ENCODE data around the gene CARM1.
A peak's percentile ranks its signal among the peaks of the same experiment; 100 is the strongest.

The CARM1 gene

DNA sequence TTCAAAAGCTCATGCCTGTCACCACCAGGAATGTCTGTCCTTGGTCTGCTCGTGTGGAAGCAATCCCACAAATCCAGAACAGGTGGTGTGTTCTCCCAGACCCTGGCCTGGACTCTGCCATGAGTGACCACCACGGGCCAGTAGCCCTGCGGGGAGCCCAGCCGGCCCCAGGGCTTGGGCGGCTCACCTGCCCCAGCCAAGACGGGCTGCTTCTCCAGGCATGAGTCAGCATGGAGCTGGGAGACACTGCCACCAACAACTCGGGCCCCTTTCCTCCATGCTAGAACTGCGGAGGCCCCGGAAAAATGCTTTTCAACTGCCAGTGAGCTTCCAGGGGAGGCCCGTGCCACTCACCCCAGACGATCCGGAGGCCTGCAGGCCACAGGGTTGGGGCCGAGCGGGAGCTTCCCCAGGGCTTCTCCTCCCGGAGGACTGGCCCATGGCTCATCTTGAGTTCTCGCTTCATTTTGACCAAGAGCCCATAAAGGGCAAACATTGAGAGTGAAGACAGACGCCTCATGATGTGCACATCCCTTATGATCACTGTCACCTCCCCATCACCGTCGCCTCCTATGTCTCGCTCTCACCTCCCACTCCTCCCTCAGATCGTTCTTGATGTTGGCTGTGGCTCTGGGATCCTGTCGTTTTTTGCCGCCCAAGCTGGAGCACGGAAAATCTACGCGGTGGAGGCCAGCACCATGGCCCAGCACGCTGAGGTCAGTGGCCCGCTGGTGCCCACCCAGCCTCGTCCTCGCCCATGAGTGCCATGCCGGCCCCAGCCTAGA, 40.4 kb downstream of the CARM1 start:
- no peak for DNase-seq

DNA sequence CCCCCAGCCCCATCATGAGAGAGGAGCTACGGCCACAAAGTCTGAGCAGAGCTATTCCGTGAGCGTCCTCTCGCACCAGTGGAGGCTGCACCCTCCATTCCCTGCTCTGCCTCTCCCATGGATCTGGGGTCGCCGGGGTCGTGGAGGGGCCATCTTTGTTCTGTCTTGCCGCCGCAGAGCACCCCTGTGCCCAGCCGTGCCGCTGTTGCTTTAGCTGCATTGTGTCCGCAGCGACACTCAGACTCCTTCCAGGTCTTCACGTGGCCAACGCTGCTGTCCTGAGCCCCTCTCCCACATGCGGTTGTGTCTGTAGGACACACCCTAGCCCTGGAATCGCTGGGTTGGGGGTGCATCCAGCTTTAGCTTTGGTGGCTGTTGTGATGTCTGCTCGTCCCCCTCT, 41.3 kb downstream of the CARM1 start:
- DNase-seq = no peak

DNA sequence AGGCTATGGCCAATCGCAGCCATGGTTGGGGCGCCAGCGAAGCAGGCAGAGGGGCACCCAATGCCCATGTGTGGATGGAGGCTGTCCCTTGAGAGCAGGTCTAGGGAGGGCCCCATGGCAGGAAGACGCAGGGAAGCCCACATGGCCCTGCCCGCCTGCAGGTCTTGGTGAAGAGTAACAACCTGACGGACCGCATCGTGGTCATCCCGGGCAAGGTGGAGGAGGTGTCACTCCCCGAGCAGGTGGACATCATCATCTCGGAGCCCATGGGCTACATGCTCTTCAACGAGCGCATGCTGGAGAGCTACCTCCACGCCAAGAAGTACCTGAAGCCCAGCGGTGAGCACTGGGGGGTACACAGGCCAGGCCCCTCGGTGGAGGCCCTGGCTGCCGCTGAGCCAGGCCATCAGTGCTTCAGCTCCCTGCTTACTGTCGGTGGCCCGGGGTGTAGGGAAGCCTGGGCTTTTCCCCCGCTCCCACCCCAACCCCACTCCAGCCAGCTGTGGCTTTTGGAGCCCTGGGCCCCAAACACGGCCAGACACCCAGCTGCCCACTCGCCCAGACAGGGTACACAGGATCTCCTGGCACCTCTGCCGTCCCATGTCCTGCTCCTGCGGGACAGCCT, 42.5 kb downstream of the CARM1 start:
- no peak for DNase-seq

DNA sequence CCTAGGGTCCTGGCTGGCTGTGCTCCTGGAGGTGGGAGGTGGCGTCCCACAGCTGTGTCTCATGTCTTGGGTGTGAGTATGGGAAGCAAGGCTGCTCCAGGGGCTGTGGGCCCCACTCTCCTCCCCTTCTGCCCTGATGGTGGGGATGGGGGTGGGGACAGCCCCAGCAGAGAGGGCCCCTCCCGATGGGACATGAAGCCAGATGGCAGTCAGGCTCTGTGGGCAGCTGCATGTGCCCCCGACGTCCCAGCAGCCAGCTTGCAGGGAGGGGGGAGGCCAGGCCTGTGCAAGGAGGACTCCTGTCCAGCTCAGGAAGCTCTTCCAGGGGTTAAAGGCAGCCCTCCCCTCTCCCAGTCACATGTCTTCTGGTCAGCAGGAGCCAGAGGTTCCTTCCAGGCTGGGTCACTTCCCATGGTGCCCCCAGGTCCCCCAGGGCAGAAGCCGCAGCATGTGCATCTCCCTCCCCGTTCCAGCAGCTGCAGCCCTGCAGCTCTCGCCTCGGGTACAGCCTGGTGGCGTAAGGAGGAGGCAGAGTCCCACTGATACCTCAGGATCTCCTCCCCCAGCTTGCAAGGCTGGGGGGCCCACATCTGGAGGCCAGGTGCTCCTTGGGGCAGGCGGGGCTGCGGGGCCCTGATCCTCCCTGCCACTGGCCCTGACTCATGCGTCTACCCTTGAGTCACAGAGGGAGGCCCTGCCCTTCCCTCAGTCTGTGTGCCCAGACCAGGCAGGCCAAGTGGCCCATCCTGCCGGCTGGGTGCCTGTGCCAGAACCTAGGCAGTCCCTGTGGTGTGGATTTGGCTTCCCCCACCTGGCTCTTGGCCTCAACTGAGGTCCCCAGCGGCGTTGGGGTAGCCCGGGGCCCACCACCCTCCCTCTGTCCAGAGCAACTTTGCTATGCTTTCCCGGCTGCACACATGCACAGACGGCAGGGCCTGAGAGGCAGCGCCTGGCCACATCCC, 44.1 kb downstream of the CARM1 start:
- DNase-seq = no peak

DNA sequence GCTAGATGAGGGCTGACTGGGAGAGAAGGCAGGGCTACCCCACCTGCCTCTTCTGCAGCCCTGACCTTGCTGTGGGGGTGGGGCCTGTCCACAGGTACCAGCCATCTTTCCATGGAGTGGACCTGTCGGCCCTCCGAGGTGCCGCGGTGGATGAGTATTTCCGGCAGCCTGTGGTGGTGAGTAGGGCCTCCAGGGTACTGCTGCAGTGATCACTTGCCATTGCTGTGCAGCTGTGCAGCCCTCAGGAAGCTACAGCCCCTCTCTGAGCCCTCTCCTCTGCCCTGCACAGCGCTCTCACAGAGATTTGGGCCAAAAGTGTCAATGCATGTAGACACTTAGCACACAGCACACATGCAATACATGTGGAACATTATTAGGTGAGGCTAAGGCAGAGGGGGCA, 45.2 kb downstream of the CARM1 start:
- DNase-seq = no peak

DNA sequence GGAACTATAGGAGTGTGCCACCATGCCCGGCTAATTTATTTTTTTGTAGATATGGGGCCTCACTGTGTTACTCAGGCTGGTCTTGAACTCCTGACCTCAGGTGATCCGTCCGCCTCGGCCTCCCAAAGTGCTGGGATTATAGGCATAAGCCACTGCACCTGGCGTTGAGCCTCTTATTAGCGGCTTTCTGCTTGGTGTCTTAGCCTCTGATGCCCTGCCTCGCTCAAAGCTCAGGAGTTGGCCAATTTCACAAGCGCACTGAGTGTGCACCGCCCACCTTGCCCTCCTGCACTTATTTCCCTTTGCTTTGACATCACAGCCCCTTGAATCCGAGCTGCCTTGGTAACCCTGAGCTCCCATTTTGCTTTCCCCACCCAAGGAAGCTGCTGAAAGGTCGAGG, 47.0 kb downstream of the CARM1 start:
- no peak for DNase-seq

DNA sequence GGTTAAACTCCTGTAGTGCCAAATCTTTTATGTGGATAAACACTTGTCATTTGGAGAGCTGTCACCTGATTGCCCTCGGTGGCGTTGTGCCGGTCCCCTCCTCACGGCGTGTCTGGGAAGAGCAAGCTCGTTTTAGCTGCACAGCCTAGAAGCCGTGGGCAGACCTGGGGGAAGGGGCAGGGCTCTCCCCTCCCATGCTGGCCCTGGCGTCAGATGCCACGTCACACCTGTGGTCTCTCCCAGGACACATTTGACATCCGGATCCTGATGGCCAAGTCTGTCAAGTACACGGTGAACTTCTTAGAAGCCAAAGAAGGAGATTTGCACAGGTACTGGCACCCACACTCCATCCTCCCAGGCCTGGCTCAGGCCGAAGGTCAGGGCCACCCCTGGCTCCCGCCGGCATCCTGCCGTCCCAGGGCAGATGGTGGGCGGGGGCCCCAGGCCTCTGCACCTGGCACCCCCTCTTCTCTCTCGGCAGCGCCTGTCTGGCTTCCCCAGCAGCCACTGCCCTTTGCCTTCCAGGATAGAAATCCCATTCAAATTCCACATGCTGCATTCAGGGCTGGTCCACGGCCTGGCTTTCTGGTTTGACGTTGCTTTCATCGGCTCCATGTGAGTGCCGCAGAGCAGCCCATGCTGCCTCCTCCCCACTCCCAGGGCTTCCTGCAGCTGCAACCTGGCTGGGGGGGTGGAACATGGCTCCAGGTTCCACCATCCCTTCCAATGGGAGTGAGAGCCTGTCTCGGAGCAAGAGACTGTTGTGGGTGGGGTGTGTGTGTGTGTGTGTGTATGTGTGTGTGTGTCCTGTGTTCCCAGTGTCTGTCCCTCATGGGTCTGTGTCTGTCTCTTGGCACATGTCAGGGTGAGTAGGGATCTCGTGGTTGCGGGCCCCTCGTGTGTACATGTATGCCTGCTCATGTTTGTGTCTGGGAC, 48.3 kb downstream of the CARM1 start:
- DNase-seq = no peak

DNA sequence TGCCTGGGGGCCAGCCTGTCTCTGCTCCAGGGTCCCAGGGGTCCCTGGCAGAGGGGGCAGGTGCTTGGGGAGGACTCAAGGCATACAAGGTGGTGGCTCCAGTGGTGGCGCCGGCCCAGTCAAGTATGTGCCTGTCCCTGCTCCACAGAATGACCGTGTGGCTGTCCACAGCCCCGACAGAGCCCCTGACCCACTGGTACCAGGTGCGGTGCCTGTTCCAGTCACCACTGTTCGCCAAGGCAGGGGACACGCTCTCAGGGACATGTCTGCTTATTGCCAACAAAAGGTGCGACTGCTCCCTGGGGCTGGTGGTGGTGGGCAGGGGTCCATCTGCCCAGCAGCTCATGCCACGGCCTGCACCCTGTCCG, 48.9 kb downstream of the CARM1 start:
- DNase-seq = no peak

DNA sequence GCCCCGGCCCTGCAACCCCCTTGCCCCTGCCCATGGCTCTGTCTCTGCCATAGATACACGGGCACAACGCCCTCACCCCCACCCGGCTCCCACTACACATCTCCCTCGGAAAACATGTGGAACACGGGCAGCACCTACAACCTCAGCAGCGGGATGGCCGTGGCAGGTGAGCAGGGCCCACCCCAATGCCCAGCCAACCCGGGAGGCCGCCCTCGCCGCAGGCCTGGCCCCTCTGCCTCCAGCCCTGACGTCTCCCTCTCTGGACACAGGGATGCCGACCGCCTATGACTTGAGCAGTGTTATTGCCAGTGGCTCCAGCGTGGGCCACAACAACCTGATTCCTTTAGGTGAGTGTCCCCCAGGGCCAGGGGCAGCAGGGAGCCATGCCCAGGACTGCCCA, 49.4 kb downstream of the CARM1 start:
- no peak for DNase-seq

DNA sequence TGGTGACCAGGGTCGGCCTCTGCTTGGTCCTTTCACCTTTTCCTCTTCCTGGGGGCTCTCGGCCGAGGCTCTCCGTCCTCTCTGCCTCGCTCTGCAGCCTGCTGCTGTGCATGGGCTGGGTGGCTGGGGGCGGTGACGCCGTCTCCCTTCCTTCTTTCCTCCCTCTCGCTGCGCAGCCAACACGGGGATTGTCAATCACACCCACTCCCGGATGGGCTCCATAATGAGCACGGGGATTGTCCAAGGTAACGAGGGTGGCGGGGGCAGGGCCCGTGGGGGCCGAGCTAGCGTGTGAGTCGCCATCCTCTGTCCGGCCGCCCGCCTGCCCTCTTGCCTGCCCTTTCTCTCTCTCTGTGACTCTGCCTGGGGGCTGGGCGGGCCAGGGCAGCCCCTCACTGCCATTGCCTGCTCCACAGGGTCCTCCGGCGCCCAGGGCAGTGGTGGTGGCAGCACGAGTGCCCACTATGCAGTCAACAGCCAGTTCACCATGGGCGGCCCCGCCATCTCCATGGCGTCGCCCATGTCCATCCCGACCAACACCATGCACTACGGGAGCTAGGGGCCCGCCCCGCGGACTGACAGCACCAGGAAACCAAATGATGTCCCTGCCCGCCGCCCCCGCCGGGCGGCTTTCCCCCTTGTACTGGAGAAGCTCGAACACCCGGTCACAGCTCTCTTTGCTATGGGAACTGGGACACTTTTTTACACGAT, 50.0 kb downstream of the CARM1 start:
- DNase-seq = no peak

DNA sequence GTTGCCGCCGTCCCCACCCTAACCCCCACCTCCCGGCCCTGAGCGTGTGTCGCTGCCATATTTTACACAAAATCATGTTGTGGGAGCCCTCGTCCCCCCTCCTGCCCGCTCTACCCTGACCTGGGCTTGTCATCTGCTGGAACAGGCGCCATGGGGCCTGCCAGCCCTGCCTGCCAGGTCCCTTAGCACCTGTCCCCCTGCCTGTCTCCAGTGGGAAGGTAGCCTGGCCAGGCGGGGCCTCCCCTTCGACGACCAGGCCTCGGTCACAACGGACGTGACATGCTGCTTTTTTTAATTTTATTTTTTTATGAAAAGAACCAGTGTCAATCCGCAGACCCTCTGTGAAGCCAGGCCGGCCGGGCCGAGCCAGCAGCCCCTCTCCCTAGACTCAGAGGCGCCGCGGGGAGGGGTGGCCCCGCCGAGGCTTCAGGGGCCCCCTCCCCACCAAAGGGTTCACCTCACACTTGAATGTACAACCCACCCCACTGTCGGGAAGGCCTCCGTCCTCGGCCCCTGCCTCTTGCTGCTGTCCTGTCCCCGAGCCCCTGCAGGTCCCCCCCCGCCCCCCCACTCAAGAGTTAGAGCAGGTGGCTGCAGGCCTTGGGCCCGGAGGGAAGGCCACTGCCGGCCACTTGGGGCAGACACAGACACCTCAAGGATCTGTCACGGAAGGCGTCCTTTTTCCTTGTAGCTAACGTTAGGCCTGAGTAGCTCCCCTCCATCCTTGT, 50.7 kb downstream of the CARM1 start:
- no peak for DNase-seq

DNA sequence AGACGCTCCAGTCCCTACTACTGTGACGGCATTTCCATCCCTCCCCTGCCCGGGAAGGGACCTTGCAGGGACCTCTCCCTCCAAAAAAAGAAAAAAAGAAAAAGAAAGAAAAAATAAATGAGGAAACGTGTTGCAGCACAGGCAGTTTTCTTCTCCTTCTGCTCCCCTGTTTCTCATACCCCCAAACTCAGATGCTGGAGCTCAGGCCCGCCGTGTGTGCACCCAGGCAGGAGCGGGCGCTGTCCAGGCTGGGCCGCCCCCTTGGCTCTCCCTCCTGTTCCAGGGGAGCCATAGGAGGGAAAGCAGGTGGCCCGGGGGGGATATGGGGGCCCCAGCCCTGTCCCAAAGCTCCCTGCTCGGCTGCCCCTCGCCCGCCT, 51.3 kb downstream of the CARM1 start:
- DNase-seq = no peak

DNA sequence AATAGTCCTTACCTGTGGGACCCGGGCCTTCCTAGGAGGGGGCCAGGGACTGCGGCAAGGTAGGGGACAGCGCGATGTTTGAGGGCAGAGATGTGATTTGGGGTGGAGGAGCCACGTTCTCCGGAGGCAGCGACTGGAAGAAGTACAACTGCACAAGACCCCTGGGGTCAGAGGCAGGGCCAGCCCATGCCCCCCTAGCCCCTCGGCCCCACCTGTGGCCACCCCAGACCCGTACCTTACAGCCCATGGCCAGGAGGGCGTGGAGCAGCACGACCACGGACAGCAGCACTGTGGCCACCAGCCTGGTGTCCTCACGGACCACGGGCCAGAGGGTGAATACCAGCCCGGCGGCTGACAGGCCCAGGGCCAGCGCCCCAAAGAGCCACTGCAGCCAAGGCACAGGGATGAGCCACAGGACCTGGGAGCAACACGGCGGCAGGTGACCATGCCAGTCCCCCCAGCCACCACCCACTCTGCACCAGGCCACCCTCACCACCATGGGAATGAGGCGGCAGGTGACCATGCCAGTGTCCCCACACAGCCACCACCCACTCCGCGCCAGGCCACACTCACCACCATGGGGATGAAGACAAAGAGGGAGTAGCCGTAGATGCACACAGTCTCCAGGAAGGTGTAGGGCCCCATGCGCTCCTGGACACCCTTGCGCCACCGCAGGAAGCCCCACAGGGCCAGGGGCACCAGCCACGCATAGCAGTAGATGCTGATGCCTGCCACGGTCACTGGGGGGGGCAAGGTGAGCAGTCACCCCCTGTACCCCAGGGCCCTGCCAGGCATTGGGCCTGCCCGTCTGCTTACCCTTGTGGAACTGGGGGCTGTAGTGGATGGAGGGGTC, 52.1 kb downstream of the CARM1 start:
- DNase-seq = no peak

DNA sequence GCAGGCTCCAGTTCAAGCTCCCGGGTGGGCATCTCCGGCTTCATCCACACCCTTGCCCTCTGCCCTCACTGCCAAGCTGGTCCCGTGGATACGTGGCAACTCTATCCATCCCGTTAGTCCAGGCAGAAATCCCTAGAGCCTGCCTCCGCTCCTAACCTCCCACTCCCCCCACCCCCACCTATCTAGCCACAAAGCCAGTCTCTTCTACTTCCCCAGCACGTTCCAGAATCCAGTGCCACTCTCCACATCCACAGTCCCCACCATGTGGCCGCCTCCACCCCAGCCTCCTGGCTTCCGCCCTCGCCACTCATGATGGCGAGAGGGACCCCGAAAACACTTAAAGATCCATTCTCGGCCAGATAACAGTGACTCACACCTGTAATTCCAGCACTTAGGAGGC, 53.2 kb downstream of the CARM1 start:
- no peak for DNase-seq

DNA sequence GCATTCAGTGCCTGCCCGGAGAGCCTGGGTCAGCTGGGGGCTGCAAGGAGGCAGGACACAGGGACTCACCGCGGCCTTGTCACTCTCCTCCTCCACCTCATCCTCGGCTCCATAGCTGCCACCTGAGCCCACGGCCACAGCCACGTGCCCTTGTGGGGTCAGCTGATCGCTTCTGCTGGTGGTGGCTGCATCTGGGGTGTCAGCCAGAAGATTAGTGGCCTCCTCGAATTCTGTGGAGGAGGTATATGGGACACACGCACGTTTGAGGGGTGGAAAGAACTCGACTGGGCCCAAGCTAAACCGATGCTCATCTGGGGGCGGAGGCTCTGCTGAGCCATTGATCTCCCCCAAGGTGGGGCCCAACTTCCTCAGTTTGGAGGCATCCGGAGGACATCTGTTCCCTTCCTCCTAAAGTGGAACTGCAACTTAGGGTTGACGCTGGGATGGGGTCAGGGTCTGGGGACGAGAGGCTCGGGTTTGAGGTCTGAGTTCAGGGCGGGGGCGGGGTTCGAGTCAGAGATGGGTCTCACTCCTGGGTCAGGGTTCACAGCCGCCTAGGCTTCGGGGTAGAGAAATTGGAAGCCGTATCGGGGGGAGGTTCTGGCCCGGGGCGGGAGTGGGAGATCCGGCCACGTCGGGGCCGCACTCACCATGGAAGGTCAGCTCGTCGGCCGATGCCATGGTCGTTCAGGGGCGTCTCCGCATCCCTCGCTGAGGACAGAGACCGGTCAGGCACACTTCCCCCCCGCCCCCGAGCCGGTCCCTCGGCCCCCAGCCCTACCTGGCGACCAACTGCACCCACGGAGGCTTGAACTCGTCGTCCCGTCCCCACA, 56.6 kb downstream of the CARM1 start:
- DNase-seq = no peak

DNA sequence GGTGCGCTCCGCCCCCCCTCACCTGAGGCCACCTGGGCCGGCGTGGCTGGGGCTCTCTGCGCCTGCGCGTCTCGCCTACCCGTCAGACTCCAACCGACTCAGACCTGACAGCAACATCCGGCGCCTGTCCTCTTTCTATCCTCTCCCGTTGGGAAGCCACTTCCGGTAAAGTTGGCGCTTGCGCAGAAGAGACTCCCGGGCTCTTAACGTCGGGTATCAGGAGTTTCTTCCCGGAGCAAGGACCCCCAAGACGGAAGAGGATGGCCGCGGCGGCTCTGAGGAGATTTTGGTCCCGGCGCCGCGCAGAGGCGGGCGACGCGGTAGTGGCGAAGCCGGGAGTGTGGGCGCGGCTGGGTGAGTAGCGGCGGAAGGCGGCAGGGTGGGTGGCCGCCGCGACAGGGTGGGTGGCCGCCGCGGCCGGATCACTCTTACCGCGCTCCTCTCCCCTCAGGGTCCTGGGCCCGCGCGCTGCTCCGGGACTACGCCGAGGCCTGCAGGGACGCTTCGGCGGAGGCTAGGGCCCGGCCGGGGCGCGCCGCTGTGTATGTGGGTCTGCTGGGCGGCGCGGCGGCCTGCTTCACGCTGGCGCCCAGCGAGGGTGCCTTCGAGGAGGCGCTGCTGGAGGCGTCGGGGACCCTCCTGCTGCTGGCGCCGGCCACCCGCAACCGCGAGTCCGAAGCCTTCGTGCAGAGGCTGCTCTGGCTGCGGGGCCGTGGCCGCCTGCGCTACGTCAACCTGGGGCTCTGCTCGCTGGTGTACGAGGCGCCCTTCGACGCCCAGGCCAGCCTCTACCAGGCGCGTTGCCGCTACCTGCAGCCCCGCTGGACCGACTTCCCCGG, 57.4 kb downstream of the CARM1 start, which contains the start of the genes TIMM29 and YIPF2:
TSS of gene TIMM29 (plus strand) at position 249 of the 839 bp plus-strand sequence. CDS start at position 261, 12 bp downstream.
TSS of gene YIPF2 (minus strand) at position 77 of the 839 bp plus-strand sequence. CDS start 229 bp downstream, outside the sequence.
- DNase-seq = peak; percentile 96

DNA sequence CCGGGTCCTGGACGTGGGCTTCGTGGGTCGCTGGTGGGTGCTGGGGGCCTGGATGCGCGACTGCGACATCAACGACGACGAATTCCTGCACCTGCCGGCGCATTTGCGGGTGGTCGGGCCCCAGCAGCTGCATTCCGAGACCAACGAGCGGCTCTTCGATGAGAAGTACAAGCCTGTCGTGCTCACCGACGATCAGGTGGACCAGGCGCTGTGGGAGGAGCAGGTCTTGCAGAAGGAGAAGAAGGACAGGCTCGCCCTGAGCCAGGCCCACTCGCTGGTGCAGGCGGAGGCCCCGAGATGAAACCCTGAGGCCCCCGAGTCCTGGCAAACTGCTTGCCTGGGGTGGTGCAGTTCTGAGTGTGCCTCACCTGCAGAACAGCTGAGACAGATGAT, 58.0 kb downstream of the CARM1 start:
- no peak for DNase-seq

Measured in NCI-H1930 (cell line).